GM18517 (cell line): ENCODE results near the gene GRM4.
"Not testable (repeated sequence)": the region's sequence is repeated elsewhere in the genome, so short reads cannot be mapped to it uniquely, and the experiment has no call there.

Experiments used
- ATAC-seq: cut with Tn5 transposase; IDR thresholded peaks from one replicate; pipeline ENCODE4 v1.9.1; 2021; ENCODE audit warnings: mild to moderate bottlenecking, moderate library complexity; ENCODE audit not compliant: unreplicated experiment

The GRM4 gene

DNA sequence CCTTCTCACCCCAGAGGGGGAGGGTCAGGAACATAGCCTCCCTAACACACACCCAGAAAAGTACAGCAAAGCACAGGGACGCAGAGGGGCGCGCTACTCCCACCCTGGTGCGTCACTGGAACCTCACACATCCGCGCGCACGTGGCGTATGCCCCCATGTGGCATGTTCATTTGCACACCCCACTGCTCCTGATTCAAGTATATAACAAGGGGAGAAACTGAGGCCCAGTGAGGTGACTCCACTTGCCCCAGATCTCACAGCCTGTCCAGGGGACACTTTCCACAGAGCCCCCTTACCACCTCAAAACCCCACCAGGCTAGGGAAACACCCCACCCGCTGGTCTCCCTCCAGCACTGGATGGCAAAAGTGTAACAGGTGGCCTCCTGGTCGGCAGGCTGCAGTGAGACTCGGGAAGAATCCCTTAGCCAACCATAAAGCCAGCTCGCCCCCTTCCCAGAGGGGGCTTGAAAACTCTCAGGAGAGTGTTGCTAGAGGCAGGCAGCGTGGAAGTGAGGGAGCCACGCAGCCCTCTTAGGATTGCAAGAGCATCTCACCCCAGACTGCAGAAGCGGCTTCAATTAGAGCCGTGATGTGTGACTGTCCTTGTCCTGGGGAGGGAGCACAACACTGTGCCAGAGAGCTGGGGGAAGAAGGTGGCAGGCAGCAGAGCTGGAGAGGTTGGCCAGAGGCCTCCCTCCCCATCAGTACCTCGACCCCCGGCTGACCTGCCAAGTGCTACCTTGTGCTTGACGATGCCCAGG is at the start of gene GRM4:
Gene GRM4 (minus strand): TSS at position 67 of the 762 bp plus-strand sequence. CDS start 12,591 bp downstream, outside the sequence.
- no peak for ATAC-seq

GRCh38 chr6:34194772-34195171 is 48.9 kb upstream of the GRM4 start:
- ATAC-seq = no peak

- ATAC-seq = no peak
These were observed 44.7 kb upstream of the GRM4 start for GRCh38 chr6:34190504-34191122.

DNA sequence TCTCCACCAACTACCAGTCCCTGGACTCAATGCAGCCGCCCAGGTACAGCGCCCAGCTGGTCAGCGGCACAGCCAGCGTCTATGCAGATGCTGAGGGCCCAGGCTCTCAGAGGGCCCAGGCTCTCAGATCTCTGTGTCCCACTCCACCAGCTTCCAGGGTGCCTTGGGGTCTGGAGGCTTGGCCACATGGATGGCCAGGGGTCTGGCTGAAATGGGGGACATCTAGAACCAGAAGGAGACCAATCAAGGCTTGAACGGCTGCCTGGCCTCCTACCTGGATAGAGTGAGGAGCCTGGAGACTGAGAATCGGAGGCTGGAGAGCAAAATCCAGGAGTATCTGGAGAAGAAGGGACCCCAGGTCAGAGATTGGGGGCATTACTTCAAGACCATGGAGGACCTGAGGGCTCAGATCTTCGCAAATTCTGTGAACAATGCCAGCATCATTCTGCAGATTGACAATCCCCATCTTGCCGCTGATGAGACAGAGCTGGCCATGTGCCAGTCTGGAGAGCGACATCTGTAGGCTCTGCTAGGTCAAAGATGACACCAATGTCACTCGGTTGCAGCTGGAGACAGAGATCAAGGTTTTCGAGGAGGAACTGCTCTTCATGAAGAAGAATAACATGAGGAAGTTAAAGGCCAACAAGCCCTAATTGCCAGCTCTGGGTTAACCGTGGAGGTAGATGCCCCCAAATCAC is 44.1 kb upstream of the GRM4 start:
- ATAC-seq = no peak

DNA sequence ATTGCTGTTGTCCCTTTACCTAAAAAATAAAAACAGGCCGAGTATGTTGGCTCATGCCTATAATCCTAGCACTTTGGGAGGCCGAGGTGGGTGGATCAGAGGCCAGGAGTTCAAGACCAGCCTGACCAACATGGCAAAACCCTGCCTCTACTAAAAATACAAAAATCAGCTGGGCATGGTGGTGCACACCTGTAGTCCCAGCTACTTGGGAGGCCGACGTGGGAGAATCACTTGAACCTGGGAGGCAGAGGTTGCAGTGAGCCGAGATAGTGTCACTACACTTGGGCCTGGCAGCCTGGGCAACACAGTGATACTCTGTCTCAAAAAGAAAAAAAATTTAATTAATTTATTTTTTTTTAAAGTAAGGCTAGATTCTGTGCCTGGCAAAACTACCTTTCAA is 38.8 kb upstream of the GRM4 start:
- not testable (repeated sequence) for ATAC-seq

GRCh38 chr6:34182751-34183531 is 37.1 kb upstream of the GRM4 start:
- ATAC-seq = no peak

GRCh38 chr6:34181908-34182307 is 36.0 kb upstream of the GRM4 start:
- ATAC-seq = no peak

- no peak for ATAC-seq
These were observed 33.3 kb upstream of the GRM4 start for GRCh38 chr6:34179106-34179720.

- no peak for ATAC-seq
These were observed 32.6 kb upstream of the GRM4 start for GRCh38 chr6:34178357-34179105.

GRCh38 chr6:34177181-34177591 is 31.3 kb upstream of the GRM4 start:
- ATAC-seq = no peak

- ATAC-seq = no peak
These were observed 30.6 kb upstream of the GRM4 start for GRCh38 chr6:34176261-34177031.

DNA sequence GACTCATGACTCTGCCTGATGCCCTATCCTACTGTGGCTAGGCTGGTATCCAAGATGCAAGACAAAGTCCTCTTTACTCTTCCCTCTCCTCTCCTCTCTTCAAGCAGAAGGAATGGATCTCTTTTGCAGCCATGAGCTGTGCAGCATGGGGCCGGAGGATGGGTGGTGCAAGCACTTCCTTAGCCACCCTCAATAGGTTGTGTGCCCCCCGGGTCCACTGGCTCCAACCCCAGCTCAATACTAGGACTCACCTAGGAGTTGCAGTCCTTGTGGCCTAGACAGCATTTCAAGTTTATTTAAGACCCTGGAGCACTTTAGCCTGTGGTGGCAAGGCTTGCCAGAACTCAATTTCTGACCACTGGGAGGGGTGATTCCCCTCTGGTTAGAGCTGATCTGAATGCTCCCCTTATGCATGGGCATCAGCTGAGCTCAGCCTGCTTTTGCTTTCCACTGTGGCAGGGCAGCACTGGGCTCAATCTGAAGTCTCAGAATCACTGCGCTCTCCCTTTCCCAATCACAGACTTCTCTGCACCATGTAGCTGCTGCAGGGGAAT is 29.0 kb upstream of the GRM4 start:
- ATAC-seq = no peak

- no peak for ATAC-seq
These were observed 27.3 kb upstream of the GRM4 start for GRCh38 chr6:34172961-34173775.

GRCh38 chr6:34170346-34170745 is 24.5 kb upstream of the GRM4 start:
- no peak for ATAC-seq

DNA sequence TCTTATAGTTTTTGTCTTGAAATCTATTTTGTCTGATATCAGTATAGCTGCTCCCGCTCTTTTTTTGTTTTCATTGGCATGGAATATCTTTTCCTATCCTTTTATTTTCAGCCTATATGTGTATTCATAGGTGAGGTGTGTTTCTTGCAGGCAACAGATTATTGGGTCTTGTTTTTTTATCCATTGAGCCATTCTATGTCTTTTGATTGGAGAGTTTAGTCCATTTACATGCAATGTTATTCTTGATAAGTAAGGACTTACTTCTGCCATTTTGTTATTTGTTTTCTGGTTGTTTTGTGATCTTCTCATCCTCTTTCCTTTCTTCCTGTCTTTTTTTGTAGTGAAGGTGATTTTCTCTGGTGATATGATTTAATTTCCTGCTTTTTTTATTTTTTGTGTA is 24.0 kb upstream of the GRM4 start:
- ATAC-seq = no peak

DNA sequence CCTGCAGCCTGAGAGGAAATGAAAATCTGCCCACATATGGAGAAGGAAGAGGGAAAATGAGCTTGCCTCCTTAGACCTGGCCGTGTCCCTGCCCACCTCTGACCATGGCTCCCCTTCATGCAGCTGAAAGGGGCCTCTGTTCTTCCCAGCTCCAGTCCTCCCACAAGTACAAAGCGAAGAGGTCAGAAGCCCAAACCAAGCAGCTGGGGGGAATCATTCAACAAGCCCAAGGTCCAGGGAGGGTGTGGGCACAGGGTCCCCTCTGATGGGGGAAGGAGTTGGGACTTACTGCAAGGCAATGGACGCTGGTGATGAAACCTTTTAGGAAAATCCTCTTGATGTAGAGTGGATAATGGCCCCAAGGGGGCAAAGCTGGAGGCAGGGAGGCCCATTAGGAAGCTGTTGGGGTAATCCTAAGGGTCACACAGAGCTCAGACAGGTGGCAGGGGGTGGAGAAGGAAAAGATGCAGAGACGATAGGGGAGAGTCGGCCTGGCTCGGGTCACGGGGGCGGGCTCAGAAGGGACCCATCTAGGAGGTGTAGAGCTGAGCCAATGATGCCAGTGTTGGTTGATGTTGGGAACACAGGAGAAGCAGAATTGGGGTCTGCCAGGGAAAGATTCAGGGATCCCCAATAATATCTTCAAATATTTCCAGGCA is 16.1 kb upstream of the GRM4 start:
- ATAC-seq = no peak

GRCh38 chr6:34159844-34160243 is 14.0 kb upstream of the GRM4 start:
- ATAC-seq = no peak

- ATAC-seq = no peak
These were observed 13.0 kb upstream of the GRM4 start for GRCh38 chr6:34158876-34159275.
